GM23248 (cell line): ENCODE measurements around the gene DLG2.

Source experiments
- EZH2 ChIP-seq: fragments of 200-600 bp; sonication (generic); IDR thresholded peaks from 2 replicates; pipeline ENCODE4 v1.6.1; 2018; ENCODE audit warnings: antibody characterized with exemption, mild to moderate bottlenecking; ENCODE audit not compliant: insufficient read depth, poor library complexity, severe bottlenecking
- EZH2phosphoT487 ChIP-seq: fragments of 200-600 bp; sonication (generic); IDR thresholded peaks from 2 replicates; pipeline ENCODE4 v1.6.1; 2018; ENCODE audit warnings: antibody characterized with exemption, moderate library complexity, mild to moderate bottlenecking, low read depth; ENCODE audit not compliant: insufficient read depth

DNA sequence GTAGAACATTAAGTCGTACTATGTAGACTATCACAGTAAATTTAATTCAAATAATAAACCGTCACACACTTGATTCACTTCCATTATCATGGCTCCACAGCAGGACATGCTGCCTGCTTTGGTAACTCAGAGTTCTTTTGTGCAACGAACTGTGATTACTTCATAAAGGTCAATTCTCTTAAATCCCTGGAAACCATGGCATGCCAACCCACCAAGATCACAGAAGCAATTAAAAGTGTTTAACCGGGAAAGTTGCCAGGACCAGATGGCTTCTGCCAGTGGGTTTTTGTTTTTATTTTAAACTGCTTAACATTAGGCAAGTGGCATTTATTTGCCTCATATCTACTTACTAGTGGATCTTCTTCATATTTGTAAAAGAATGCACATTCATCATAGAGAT, 1162.1 kb downstream of the DLG2 start:
- TF ChIP-seq EZH2: no peak
- TF ChIP-seq EZH2phosphoT487: no peak
